Sigmoid colon (tissue), 7 donors: ENCODE results near the gene PCDHA11. TPM values are rescaled to one million over a fixed set of nuclear protein-coding genes. Genes with fewer than 3 reads are reported as not detected.
"Not testable (repeated sequence)": the region's sequence is repeated elsewhere in the genome, so short reads cannot be mapped to it uniquely, and the experiment has no call there.

Source experiments
- DNase-seq: peaks from one replicate; pipeline ENCODE4 v3.0.0-alpha.2; 2019
- H3K27ac ChIP-seq, 4 donors: fragments of 200-600 bp; sonication (generic); one replicate each; pipeline ENCODE4 v1.5.1; 2016 to 2019; ENCODE audit warnings: mild to moderate bottlenecking in 1 of 4
- H3K27me3 ChIP-seq, 3 donors: fragments of 200-600 bp; sonication (generic); one replicate each; pipeline ENCODE4 v1.5.1; 2019; ENCODE audit warnings: mild to moderate bottlenecking in 1 of 3
- H3K36me3 ChIP-seq, 4 donors: fragments of 200-600 bp; sonication (generic); one replicate each; pipeline ENCODE4 v1.5.1; 2016 to 2019
- H3K4me1 ChIP-seq, 4 donors: fragments of 200-600 bp; sonication (generic); one replicate each; pipeline ENCODE4 v1.5.1; 2017 to 2019
- H3K4me3 ChIP-seq, 4 donors: fragments of 200-600 bp; sonication (generic); one replicate each; pipeline ENCODE4 v1.5.1; 2017 to 2019; ENCODE audit warnings: mild to moderate bottlenecking in 2 of 4, moderate library complexity in 1 of 4
- H3K9me3 ChIP-seq, 4 donors: fragments of 200-600 bp in 3 of 4; sonication (generic) in 3 of 4; one replicate each; pipeline versions ENCODE4 v1.5.1 to v1.6.1; 2013 to 2019
- CTCF ChIP-seq, 4 experiments: fragments of 450-650 bp in 3 of 4; fragments of 200-600 bp in 1 of 4; IDR thresholded peaks; one replicate each; pipeline ENCODE4 v1.5.1; 2016 to 2019; ENCODE audit warnings: antibody characterized with exemption in 4 of 4, mild to moderate bottlenecking in 3 of 4, moderate library complexity in 2 of 4
- EP300 ChIP-seq, 4 donors: sonication (generic); formaldehyde crosslinking; IDR thresholded peaks; one replicate each; pipeline ENCODE4 v1.6.1; 2017; ENCODE audit warnings: antibody characterized with exemption in 4 of 4
- POLR2A ChIP-seq, 2 donors: fragments of 450-650 bp; IDR thresholded peaks; one replicate each; pipeline ENCODE4 v1.6.1; 2016; ENCODE audit warnings: antibody characterized with exemption in 2 of 2, mild to moderate bottlenecking in 2 of 2, moderate library complexity in 2 of 2
- POLR2AphosphoS5 ChIP-seq, 4 donors: sonication (generic); formaldehyde crosslinking; IDR thresholded peaks; one replicate each; pipeline ENCODE4 v1.6.1; 2017; ENCODE audit warnings: antibody characterized with exemption in 4 of 4
- WGBS, 2 donors: extraction: QIAGEN DNeasy Blood & Tissue Kit; methylation state at CpG; one replicate each; pipeline ENCODE4 v1.1.7; 2013; 5-methylcytosine and 5-hydroxymethylcytosine counted together
- intact Hi-C: fragments of 100-400 bp; cut with DNase I; formaldehyde crosslinking; loops from one replicate; pipeline ENCODE4 v1.15.1; 2023
- polyA plus RNA-seq, 3 donors: library from polyadenylated mRNA; stranded (reverse); fragments of 200-250 nt; gene quantifications; one replicate each; pipeline ENCODE4 v1.2.3, GENCODE V29; 2013
- total RNA-seq, 4 donors: library from RNA; depleted of rRNA; stranded (reverse); fragments of >200 nt; gene quantifications; one replicate each; pipeline ENCODE4 v1.1.0, GENCODE V29; 2016
- donor health status: healthy with polysubstance abuse.
- donor health status: Bipolar disorder and iron deficiency.
- donor health status: healthy.

The PCDHA11 gene
- total and polyA plus RNA-seq, 7 donors = 0.07 to 0.71 (median 0.41) TPM; not detected in 2

DNA sequence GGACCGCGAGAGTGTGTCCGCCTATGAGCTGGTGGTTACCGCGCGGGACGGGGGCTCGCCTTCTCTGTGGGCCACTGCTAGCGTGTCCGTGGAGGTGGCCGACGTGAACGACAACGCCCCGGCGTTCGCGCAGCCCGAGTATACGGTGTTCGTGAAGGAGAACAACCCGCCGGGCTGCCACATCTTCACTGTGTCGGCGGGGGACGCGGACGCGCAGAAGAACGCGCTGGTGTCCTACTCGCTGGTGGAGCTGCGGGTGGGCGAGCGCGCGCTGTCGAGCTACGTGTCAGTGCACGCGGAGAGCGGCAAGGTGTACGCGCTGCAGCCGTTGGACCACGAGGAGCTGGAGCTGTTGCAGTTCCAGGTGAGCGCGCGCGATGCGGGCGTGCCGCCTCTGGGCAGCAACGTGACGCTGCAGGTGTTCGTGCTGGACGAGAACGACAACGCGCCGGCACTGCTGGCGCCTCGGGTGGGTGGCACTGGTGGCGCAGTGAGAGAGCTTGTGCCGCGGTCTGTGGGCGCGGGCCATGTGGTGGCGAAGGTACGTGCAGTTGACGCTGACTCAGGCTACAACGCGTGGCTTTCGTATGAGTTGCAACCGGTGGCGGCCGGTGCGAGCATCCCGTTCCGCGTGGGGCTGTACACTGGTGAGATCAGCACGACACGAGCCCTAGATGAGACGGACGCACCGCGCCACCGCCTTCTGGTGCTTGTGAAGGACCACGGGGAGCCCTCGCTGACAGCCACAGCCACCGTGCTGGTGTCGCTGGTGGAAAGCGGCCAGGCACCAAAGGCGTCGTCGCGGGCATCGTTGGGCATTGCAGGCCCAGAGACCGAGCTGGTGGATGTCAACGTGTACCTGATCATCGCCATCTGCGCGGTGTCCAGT is 32.9 kb upstream of the PCDHA11 start:
- no peaks in the 10 kb centered on the region for H3K36me3 ChIP-seq
- H3K27ac ChIP-seq = no peak overlapping the region
- H3K4me3 ChIP-seq = no peak overlapping the region
- H3K9me3 ChIP-seq = peaks cover 0 to 24% (median 13%) of the 10 kb centered on the region in 4 donors
- 55 to 78% methylated on average over 103 of the region's 103 CpGs for whole genome bisulfite sequencing, 2 donors
- H3K4me1 ChIP-seq = no peaks in the 10 kb centered on the region
- peaks cover 0 to 77% (median 9%) of the 10 kb centered on the region in 3 donors for H3K27me3 ChIP-seq
- no peak for TF ChIP-seq CTCF (IDR thresholded peaks at IDR 0.05)
- TF ChIP-seq POLR2AphosphoS5 (IDR thresholded peaks at IDR 0.05) = no peak
- no peak for TF ChIP-seq POLR2A (IDR thresholded peaks at IDR 0.05)
- no peak for TF ChIP-seq EP300 (IDR thresholded peaks at IDR 0.05)
- no peak for DNase-seq
- intact Hi-C loops = no loop called here

DNA sequence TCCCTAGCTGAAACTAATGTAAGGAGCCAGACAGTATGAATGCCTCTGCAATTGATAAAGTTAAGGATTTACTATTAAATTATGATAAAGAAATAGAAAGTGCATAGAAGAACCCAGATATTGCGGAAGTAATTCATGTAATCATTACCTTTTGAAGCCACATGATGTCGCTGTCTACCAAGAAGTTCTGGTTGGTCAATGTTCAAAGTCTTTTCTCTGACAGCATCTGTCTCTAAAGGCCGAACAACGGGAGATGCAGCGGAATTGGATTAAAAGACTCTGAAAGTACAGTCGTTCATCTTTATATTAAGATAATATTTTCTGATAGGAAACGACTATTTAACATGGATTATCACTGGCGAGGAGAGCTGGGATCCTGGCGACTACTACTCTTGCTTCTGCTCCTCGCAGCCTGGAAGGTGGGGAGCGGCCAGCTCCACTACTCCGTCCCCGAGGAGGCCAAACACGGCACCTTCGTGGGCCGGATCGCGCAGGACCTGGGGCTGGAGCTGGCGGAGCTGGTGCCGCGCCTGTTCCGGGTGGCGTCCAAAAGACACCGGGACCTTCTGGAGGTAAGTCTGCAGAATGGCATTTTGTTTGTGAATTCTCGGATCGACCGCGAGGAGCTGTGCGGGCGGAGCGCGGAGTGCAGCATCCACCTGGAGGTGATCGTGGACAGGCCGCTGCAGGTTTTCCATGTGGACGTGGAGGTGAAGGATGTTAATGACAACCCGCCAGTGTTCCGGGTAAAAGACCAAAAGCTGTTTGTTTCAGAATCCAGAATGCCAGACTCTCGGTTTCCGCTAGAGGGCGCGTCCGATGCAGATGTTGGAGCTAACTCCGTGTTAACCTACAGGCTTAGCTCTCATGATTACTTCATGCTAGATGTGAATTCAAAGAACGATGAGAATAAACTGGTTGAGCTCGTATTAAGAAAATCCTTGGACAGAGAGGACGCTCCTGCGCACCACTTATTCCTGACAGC is 27.5 kb upstream of the PCDHA11 start, which contains the start of gene PCDHA8:
Gene PCDHA8 (plus strand): TSS at position 210 of the 985 bp plus-strand sequence. CDS start 135 bp downstream, at position 345.
- Histone ChIP-seq H3K4me1 (no peaks in the 10 kb centered on the region), H3K36me3 (no peaks in the 10 kb centered on the region), H3K9me3 (peaks cover 5 to 27% (median 12%) of the 10 kb centered on the region in 4 donors), H3K27me3 (peaks cover 0 to 59% (median 3%) of the 10 kb centered on the region in 3 donors), H3K27ac (no peak within 1 kb of the TSS), H3K4me3 (no peak within 1 kb of the TSS)
- TF ChIP-seq POLR2A (IDR thresholded peaks at IDR 0.05) = no peak
- no peak for TF ChIP-seq EP300 (IDR thresholded peaks at IDR 0.05)
- no peak for TF ChIP-seq CTCF (IDR thresholded peaks at IDR 0.05)
- no peak for TF ChIP-seq POLR2AphosphoS5 (IDR thresholded peaks at IDR 0.05)
- intact Hi-C loops = no loop called here
- DNase-seq = no peak
- 29 to 57% methylated on average over 47 of the region's 47 CpGs for WGBS, 2 donors

- Histone ChIP-seq H3K36me3 (no peaks in the 10 kb centered on the region), H3K9me3 (peaks cover 5 to 23% (median 11%) of the 10 kb centered on the region in 4 donors), H3K27ac (no peak overlapping the region), H3K4me3 (no peak overlapping the region), H3K27me3 (peaks cover 0 to 59% (median 2%) of the 10 kb centered on the region in 3 donors), H3K4me1 (no peaks in the 10 kb centered on the region)
- DNase-seq = no peak
- WGBS, 2 donors = 58 to 79% methylated on average over 87 of the region's 87 CpGs
- intact Hi-C loops = no loop called here
- TF ChIP-seq POLR2A (IDR thresholded peaks at IDR 0.05) = no peak
- no peak for TF ChIP-seq CTCF (IDR thresholded peaks at IDR 0.05)
- TF ChIP-seq POLR2AphosphoS5 (IDR thresholded peaks at IDR 0.05) = no peak
- no peak for TF ChIP-seq EP300 (IDR thresholded peaks at IDR 0.05)
Measured at GRCh38 chr5:140842798-140843733, 25.7 kb upstream of the PCDHA11 start.

GRCh38 chr5:140848139-140849102 is 20.3 kb upstream of the PCDHA11 start, which contains the start of gene PCDHA9:
PCDHA9 (plus strand) TSS chr5:140848382; CDS start chr5:140848496, 114 bp downstream.
- H3K36me3 ChIP-seq, DNase-seq, H3K4me1 ChIP-seq, intact Hi-C loops, H3K27ac ChIP-seq: not testable (repeated sequence)
- H3K4me3 ChIP-seq = peak within 1 kb of the TSS in 1 of 4 donors; percentile 8
- H3K9me3 ChIP-seq = peaks cover 0 to 18% (median 8%) of the 10 kb centered on the region in 4 donors
- 28 to 54% methylated on average over 46 of the region's 48 CpGs for WGBS, 2 donors
- peaks cover 0 to 65% (median 7%) of the 10 kb centered on the region in 3 donors for H3K27me3 ChIP-seq

DNA sequence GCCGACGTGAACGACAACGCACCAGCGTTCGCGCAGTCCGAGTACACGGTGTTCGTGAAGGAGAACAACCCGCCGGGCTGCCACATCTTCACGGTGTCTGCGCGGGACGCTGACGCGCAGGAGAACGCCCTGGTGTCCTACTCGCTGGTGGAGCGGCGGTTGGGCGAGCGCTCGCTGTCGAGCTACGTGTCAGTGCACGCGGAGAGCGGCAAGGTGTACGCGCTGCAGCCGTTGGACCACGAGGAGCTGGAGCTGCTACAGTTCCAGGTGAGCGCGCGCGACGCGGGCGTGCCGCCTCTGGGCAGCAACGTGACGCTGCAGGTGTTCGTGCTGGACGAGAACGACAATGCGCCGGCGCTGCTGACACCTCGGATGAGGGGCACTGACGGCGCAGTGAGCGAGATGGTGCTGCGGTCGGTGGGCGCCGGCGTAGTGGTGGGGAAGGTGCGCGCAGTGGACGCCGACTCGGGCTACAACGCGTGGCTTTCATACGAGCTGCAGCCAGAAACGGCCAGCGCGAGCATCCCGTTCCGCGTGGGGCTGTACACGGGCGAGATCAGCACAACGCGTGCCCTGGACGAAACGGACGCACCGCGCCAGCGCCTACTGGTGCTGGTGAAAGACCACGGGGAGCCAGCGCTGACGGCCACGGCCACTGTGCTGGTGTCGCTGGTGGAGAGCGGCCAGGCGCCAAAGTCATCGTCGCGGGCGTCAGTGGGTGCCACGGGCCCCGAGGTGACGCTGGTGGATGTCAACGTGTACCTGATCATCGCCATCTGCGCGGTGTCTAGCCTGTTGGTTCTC is 18.7 kb upstream of the PCDHA11 start:
- Histone ChIP-seq H3K9me3 (peaks cover 0 to 19% (median 8%) of the 10 kb centered on the region in 4 donors), H3K27me3 (peaks cover 0 to 70% (median 7%) of the 10 kb centered on the region in 3 donors)
- H3K36me3 ChIP-seq, intact Hi-C loops, H3K4me3 ChIP-seq, DNase-seq, H3K27ac ChIP-seq, H3K4me1 ChIP-seq: not testable (repeated sequence)
- WGBS, 2 donors = 58 to 80% methylated on average over 101 of the region's 101 CpGs
